DND-41 (cell line): Measurements from ENCODE around the gene HYDIN.
"Not testable (repeated sequence)": the region's sequence is repeated elsewhere in the genome, so short reads cannot be mapped to it uniquely, and the experiment has no call there.

ENCODE experiments used
- EZH2 ChIP-seq: IDR thresholded peaks from 3 replicates; pipeline ENCODE4 v1.6.1; 2012; ENCODE audit warnings: borderline replicate concordance, low read depth, mild to moderate bottlenecking, moderate library complexity, low read length, inconsistent platforms; ENCODE audit not compliant: severe bottlenecking
- TF ChIP-seq, protein P1 (sequence below): IDR thresholded peaks from 2 replicates; pipeline ENCODE4 v1.5.1; 2012; ENCODE audit warnings: borderline replicate concordance, low read length, moderate library complexity, mild to moderate bottlenecking; ENCODE audit not compliant: poor library complexity, severe bottlenecking; ENCODE audit errors: extremely low read depth

DNA sequence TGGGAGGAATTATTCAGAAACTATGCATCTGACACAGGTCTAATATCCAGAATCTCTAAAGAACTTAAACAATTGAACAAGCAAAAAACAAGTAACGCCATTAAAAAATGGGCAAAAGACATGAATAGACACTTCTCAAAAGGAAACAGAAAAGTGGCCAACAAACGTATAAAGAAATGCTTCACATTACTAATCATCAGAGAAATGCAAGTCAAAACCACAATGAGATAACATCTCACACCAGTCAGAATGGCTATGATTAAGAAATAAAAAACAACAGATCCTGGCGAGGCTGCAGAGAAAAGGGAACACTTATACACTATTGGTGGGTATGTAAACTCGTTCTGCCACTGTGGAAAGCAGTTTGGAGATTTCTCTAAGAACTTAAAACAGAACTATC is 379.2 kb downstream of the HYDIN start:
- TF ChIP-seq, protein P1, sequence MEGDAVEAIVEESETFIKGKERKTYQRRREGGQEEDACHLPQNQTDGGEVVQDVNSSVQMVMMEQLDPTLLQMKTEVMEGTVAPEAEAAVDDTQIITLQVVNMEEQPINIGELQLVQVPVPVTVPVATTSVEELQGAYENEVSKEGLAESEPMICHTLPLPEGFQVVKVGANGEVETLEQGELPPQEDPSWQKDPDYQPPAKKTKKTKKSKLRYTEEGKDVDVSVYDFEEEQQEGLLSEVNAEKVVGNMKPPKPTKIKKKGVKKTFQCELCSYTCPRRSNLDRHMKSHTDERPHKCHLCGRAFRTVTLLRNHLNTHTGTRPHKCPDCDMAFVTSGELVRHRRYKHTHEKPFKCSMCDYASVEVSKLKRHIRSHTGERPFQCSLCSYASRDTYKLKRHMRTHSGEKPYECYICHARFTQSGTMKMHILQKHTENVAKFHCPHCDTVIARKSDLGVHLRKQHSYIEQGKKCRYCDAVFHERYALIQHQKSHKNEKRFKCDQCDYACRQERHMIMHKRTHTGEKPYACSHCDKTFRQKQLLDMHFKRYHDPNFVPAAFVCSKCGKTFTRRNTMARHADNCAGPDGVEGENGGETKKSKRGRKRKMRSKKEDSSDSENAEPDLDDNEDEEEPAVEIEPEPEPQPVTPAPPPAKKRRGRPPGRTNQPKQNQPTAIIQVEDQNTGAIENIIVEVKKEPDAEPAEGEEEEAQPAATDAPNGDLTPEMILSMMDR: not testable (repeated sequence)
- TF ChIP-seq EZH2: not testable (repeated sequence)
